ENCODE data around the gene RASSF3.

The RASSF3 gene

DNA sequence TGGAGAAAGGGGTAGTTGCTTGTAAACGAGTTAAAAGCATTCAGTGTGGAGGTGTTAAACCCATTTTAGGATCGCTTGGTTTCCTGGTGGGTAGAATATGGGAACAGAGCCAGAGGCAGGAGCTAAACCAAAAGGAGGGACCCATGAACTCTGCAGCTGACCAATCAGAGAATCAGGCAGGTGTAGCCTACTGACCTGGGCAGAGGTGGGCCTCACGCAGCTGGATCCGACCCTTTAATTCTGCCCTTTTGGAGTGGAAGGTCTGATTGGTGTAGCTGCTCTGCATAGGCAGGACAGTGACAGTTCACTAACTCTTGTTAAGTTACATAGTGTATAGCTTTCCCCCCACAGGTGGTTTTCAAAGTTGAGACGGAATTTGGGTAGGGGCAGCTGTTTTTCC is 85.3 kb downstream of the RASSF3 start:
- DNase-seq (ENCODE audit: low read depth), result no peak
- TF ChIP-seq, protein P1, sequence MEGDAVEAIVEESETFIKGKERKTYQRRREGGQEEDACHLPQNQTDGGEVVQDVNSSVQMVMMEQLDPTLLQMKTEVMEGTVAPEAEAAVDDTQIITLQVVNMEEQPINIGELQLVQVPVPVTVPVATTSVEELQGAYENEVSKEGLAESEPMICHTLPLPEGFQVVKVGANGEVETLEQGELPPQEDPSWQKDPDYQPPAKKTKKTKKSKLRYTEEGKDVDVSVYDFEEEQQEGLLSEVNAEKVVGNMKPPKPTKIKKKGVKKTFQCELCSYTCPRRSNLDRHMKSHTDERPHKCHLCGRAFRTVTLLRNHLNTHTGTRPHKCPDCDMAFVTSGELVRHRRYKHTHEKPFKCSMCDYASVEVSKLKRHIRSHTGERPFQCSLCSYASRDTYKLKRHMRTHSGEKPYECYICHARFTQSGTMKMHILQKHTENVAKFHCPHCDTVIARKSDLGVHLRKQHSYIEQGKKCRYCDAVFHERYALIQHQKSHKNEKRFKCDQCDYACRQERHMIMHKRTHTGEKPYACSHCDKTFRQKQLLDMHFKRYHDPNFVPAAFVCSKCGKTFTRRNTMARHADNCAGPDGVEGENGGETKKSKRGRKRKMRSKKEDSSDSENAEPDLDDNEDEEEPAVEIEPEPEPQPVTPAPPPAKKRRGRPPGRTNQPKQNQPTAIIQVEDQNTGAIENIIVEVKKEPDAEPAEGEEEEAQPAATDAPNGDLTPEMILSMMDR (conservative IDR thresholded peaks at IDR 0.05; ENCODE audit: control insufficient read depth, insufficient read depth, low read depth, low read length), result no peak
- H3K4me3 ChIP-seq (ENCODE audit: control insufficient read depth, low read depth, low read length), result no peak overlapping the region

DNA sequence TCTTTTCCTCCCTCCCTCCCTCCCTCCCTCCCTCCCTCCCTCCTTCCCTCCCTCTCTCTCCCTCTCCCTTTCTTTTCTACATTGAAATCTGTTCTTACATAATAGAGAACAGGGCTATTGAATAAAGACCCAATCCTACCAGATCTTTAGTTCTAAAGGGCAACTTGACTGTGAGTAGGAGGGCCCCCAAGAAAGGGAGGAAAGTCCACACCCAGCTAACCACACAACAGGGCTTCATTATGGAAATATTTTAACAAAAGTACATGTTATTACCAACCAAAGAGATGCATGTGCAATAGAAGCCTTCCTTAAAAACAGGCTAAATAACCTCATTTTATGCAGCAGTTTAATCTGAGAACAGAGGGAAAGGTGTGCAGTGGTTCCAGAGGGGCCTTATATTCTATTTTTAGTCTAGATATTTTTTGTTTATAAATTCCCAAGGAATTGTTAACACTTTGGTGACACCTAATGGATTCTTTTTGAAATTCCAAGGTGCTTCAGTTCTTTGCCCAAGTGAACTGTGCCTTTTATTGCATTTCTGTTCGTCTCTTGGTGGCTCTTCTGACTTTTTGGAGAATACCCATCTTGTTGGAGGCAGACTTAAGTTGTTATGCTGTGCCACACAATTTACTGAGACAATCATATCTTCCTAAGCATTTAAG is 85.9 kb downstream of the RASSF3 start:
- TF ChIP-seq, protein P1 (conservative IDR thresholded peaks at IDR 0.05; ENCODE audit: control insufficient read depth, insufficient read depth, low read depth, low read length), result peak; percentile 30
- no peak overlapping the region for H3K4me3 ChIP-seq (ENCODE audit: control insufficient read depth, low read depth, low read length)
- peak; percentile 45 for DNase-seq (ENCODE audit: low read depth)

DNA sequence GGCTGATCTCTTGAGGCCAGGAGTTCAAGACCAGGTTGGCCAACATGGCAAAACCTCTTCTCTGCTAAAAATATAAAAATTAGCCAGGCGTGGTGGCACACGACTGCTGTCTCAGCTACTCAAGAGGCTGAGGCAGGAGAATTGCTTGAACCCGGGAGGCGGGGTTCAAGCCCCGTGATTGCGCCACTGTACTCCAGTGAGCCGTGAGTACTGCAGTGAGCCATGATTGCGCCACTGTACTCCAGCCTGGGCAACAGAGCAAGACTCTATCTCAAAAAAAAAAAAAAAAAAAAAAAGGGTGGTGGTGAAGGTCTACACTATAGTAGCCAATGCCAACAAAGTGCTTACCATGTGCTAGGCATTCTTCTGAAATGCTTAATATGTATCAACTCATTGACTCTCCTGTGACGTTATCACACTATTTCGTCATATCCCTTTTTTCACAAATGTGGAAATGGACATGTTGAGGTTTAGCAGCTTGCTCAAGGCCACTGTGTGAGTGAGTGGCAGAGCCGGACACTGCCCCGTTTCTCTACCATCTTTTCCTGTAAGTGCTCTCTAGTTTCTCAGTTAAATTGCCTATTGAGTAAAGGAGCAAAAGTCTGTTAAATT is 89.3 kb downstream of the RASSF3 start:
- TF ChIP-seq, protein P1 (conservative IDR thresholded peaks at IDR 0.05; ENCODE audit: control insufficient read depth, insufficient read depth, low read depth, low read length), result no peak
- no peak for DNase-seq (ENCODE audit: low read depth)
- H3K4me3 ChIP-seq (ENCODE audit: control insufficient read depth, low read depth, low read length), result no peak overlapping the region

DNA sequence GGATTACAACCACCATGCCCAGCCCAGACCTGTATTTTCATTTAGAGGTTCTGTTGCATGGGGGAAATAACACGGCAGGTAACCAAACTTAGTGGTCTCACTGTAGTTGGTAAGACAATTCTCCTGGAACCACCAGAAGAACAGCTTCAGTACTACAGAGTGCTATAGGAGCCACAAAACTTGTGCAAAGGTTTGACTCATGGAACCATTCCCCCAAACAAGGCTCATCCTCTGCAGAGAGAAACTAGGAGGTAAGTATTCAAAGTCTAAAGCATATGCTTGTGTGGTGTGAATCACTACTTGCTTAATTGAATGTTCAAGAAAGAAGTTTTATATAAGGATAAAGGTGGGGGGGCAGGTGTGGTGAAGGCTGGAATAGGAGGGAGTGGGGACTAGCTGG is 90.2 kb downstream of the RASSF3 start:
- H3K4me3 ChIP-seq (ENCODE audit: control insufficient read depth, low read depth, low read length), result no peak overlapping the region
- no peak for DNase-seq (ENCODE audit: low read depth)
- TF ChIP-seq, protein P1 (conservative IDR thresholded peaks at IDR 0.05; ENCODE audit: control insufficient read depth, insufficient read depth, low read depth, low read length), result no peak

DNA sequence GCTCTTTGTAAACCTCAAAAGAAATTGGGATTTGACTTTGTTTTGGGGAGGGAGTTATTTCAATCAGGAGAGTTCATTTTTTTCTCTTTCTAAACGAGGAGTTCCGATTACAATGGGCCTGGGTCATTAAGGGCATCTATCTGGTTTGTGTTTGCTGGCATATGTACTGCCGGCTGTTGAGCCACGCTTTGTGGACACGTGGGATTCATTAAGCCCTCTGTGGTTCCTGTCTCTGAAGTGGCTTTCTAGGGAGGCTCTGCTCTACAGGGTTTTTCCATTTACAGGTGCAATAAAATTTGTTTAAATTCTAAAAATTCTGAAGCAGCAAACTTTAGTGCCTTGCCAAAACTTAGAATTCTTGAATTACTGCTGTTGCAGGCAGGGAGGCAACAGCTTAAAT is 91.0 kb downstream of the RASSF3 start:
- no peak for DNase-seq (ENCODE audit: low read depth)
- TF ChIP-seq, protein P1 (conservative IDR thresholded peaks at IDR 0.05; ENCODE audit: control insufficient read depth, insufficient read depth, low read depth, low read length), result no peak
- H3K4me3 ChIP-seq (ENCODE audit: control insufficient read depth, low read depth, low read length), result no peak overlapping the region

DNA sequence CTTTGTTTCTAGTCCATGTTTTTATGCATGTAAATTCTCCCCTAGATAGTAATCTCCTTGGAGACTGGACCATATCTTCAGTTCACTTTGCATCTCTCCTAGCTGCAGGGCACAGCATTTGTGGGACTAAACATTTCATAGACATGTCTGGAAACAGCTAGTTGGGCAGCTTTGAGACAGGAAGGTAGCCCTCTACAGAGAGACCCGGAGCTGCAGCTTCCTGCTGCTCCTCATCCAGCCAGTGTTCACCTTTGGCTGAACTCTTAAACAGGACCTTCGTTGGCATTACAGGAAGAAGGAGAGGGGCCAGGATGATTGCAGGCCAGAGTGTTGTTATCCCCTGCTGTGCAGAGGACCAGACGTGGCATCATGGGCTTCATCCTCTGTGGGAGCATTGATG is 96.0 kb downstream of the RASSF3 start:
- no peak overlapping the region for H3K4me3 ChIP-seq (ENCODE audit: control insufficient read depth, low read depth, low read length)
- TF ChIP-seq, protein P1 (conservative IDR thresholded peaks at IDR 0.05; ENCODE audit: control insufficient read depth, insufficient read depth, low read depth, low read length), result no peak
- no peak for DNase-seq (ENCODE audit: low read depth)

Measured in fibroblast of mammary gland (primary cell).